HL-60 (cell line): ENCODE results near the gene SUPT3H.

Experiments
- DNase-seq, 2 experiments: peaks; one replicate each; pipeline ENCODE4 v3.0.0-alpha.2; 2010 to 2020; ENCODE audit warnings: low read depth in 1 of 2, low spot score in 1 of 2
- H3K27ac ChIP-seq: fragments of 250-450 bp; sonication (Bioruptor Pico); replicated peaks from 2 replicates; pipeline ENCODE4 v1.5.1; 2020; ENCODE audit warnings: mild to moderate bottlenecking, moderate library complexity
- H3K27me3 ChIP-seq: fragments of 250-450 bp; sonication (Bioruptor Pico); 2 replicates; pipeline ENCODE4 v1.5.1; 2021; ENCODE audit warnings: mild to moderate bottlenecking, moderate library complexity; ENCODE audit not compliant: insufficient read depth, poor library complexity, severe bottlenecking
- H3K4me3 ChIP-seq: replicated peaks from 2 replicates; pipeline ENCODE4 v1.5.1; 2011; ENCODE audit warnings: mild to moderate bottlenecking, control low read depth, low read length; ENCODE audit not compliant: insufficient read depth
- GABPA ChIP-seq: IDR thresholded peaks from 2 replicates; pipeline ENCODE4 v1.6.1; 2012; ENCODE audit warnings: low read depth
- POLR2AphosphoS5 ChIP-seq: IDR thresholded peaks from 2 replicates; pipeline ENCODE4 v1.6.1; 2012; ENCODE audit warnings: low read depth
- SPI1 ChIP-seq: IDR thresholded peaks from 2 replicates; pipeline ENCODE4 v1.6.1; 2012; ENCODE audit warnings: low read depth, mild to moderate bottlenecking, borderline replicate concordance
- TF ChIP-seq, protein P1 (sequence below): IDR thresholded peaks from one replicate; pipeline ENCODE4 v1.5.1; 2011; ENCODE audit warnings: low read length, control low read depth, inconsistent platforms; ENCODE audit not compliant: insufficient read depth
- TF ChIP-seq, protein P2 (sequence below): IDR thresholded peaks from 2 replicates; pipeline ENCODE4 v1.6.1; 2012; ENCODE audit warnings: low read depth; ENCODE audit not compliant: insufficient replicate concordance

Gene SUPT3H

GRCh38 chr6:45136495-45136894, 241.2 kb downstream of the SUPT3H start:
- no peak overlapping the region for H3K27ac ChIP-seq
- no peaks in the 10 kb centered on the region for H3K27me3 ChIP-seq
- no peak for DNase-seq
- TF ChIP-seq GABPA (no peak), SPI1 (no peak), POLR2AphosphoS5 (no peak)
- TF ChIP-seq, protein P1, sequence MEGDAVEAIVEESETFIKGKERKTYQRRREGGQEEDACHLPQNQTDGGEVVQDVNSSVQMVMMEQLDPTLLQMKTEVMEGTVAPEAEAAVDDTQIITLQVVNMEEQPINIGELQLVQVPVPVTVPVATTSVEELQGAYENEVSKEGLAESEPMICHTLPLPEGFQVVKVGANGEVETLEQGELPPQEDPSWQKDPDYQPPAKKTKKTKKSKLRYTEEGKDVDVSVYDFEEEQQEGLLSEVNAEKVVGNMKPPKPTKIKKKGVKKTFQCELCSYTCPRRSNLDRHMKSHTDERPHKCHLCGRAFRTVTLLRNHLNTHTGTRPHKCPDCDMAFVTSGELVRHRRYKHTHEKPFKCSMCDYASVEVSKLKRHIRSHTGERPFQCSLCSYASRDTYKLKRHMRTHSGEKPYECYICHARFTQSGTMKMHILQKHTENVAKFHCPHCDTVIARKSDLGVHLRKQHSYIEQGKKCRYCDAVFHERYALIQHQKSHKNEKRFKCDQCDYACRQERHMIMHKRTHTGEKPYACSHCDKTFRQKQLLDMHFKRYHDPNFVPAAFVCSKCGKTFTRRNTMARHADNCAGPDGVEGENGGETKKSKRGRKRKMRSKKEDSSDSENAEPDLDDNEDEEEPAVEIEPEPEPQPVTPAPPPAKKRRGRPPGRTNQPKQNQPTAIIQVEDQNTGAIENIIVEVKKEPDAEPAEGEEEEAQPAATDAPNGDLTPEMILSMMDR: no peak
- TF ChIP-seq, protein P2, sequence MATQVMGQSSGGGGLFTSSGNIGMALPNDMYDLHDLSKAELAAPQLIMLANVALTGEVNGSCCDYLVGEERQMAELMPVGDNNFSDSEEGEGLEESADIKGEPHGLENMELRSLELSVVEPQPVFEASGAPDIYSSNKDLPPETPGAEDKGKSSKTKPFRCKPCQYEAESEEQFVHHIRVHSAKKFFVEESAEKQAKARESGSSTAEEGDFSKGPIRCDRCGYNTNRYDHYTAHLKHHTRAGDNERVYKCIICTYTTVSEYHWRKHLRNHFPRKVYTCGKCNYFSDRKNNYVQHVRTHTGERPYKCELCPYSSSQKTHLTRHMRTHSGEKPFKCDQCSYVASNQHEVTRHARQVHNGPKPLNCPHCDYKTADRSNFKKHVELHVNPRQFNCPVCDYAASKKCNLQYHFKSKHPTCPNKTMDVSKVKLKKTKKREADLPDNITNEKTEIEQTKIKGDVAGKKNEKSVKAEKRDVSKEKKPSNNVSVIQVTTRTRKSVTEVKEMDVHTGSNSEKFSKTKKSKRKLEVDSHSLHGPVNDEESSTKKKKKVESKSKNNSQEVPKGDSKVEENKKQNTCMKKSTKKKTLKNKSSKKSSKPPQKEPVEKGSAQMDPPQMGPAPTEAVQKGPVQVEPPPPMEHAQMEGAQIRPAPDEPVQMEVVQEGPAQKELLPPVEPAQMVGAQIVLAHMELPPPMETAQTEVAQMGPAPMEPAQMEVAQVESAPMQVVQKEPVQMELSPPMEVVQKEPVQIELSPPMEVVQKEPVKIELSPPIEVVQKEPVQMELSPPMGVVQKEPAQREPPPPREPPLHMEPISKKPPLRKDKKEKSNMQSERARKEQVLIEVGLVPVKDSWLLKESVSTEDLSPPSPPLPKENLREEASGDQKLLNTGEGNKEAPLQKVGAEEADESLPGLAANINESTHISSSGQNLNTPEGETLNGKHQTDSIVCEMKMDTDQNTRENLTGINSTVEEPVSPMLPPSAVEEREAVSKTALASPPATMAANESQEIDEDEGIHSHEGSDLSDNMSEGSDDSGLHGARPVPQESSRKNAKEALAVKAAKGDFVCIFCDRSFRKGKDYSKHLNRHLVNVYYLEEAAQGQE: no peak
- no peak overlapping the region for H3K4me3 ChIP-seq

- Histone ChIP-seq H3K4me3 (no peak overlapping the region), H3K27me3 (no peaks in the 10 kb centered on the region), H3K27ac (no peak overlapping the region)
- DNase-seq: no peak
- TF ChIP-seq GABPA (no peak), POLR2AphosphoS5 (no peak), SPI1 (no peak)
- TF ChIP-seq, protein P1: no peak
- TF ChIP-seq, protein P2: no peak
Observed at GRCh38 chr6:45132658-45133294, 245.0 kb downstream of the SUPT3H start.

GRCh38 chr6:45132059-45132458, 245.7 kb downstream of the SUPT3H start:
- DNase-seq: no peak
- Histone ChIP-seq H3K27ac (no peak overlapping the region), H3K27me3 (no peaks in the 10 kb centered on the region), H3K4me3 (no peak overlapping the region)
- TF ChIP-seq, protein P2: no peak
- TF ChIP-seq SPI1: 0 out of 2 replicates have a peak, but pooled peaks have one; percentile 13
